HG03039 (cell line): ENCODE measurements around the gene SLC35A3.
"Not testable (repeated sequence)": the region's sequence is repeated elsewhere in the genome, so short reads cannot be mapped to it uniquely, and the experiment has no call there.

Experiments
- ATAC-seq: cut with Tn5 transposase; IDR thresholded peaks from one replicate; pipeline ENCODE4 v1.9.1; 2021; ENCODE audit warnings: mild to moderate bottlenecking, moderate library complexity; ENCODE audit not compliant: unreplicated experiment

The SLC35A3 gene

DNA sequence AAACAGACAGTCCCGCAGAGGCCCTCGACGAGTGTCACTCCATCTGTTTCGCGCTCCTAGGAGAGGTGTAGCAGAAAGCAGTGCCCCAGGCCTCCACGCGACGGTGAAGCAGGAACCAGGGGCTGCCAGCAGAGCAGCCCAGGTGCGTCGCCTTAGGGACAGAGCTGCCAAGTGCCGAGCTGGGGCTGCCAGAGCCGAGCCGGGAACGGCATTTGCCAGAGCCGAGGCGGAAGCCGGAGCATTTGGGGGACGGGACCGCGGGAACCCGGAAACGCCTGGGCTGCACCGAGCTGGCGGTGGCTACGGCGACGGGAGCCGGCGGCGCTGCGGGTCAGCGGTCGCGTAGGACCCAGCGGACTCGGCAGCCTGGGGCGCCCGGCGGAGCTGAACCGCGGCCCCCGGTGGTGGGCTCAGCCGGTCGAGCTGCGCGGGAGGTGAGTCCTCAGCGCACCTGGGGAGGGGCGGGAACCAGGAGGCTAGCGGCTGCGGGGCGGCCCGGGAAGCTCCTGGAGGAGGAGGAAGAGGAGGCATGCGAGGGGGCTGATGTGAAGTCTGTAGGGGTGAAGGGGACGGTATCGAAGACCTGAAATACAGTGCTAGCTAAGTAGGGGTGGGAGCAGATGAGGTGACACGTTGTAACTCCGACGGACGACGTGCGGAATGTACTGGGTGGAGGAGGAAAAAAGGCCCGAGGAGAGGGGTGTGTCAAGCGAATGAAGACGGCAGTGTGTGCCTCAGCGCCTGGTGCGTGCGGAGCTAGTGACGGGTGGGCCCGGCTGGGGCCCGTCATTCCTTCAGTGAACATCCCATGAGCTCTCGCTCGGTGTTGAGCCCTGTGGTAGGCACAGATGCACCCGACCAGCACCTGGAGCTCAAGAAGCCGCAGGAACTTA is at the start of gene SLC35A3:
Gene SLC35A3, plus strand, starts transcription at position 268 of the 893 bp plus-strand sequence. CDS start 23,559 bp downstream, outside the sequence.
- ATAC-seq, result peak; percentile 93

DNA sequence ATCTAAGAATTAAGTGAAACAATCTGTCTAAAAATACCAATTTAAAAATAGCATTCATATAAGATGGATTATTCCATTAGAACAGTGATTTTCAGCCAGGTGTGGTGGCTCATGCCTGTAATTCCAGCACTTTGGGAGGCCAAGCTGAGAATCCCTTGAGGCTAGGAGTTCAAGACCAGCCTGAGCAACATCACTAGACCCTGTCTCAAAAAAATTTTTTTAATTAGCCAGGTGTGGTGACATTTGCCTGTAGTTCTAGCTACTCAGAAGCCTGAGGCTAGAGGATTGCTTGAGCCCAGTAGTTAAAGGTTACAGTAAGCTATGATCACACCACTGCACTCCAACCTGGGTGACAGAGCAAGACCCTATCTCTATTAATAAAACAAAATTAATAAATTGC is 35.0 kb upstream of the SLC35A3 start:
- ATAC-seq, result no peak

DNA sequence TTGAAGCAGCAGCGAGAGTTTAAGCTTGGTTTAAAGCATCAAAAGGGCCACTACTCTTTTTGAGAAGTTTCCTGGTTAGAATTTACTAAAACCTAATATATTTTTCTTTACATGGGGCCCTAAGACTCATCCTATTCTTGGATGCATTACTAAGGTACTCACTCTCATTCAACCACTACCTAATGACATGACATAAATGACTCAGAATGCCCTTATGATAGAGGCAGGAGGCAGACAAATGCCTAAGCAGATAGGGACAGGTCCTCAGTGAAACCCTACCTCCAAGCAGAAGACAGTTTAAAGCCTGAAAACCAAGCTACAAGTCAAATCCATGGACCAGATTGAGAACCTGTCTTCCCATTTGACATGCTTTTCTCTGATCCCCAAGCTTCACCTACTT is 34.3 kb upstream of the SLC35A3 start:
- ATAC-seq, result no peak

DNA sequence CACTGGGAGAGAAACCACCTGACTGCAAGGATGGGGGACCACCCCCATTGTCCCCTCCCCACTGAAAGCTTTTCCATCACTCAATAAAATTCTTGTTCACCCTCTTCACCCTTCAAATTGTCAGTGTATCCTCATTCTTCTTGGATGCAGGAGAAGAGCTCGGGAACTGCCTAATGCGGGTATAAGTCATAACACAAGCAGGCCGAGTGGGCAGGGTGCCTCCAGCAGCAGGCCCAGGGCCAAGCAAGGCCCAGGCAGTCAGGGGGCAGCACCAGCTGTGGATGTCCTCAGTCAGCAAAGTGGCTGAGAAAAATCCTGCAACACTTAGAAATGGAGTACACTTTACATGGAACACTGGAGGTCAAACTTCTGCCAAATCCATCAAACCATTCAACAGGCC is 33.7 kb upstream of the SLC35A3 start:
- ATAC-seq, result no peak

DNA sequence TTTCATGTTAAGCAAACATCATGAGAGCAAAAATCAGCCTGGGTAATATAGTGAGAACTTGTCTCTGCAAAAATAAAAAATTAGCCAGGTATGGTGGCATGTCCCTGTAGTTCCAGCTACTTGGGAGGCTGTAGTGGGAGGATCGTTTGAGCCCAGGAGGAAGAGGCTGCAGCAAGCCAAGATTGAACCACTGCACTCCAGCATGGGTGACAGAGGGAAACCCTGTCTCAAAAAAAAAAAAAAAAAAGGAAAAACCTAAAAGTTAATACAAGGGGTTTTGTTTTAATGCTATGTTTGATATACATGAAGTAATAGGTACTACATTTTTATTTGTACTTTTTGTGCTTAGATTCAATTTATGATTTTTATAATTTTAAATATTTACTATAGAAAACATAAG is 27.1 kb upstream of the SLC35A3 start:
- ATAC-seq, result no peak

DNA sequence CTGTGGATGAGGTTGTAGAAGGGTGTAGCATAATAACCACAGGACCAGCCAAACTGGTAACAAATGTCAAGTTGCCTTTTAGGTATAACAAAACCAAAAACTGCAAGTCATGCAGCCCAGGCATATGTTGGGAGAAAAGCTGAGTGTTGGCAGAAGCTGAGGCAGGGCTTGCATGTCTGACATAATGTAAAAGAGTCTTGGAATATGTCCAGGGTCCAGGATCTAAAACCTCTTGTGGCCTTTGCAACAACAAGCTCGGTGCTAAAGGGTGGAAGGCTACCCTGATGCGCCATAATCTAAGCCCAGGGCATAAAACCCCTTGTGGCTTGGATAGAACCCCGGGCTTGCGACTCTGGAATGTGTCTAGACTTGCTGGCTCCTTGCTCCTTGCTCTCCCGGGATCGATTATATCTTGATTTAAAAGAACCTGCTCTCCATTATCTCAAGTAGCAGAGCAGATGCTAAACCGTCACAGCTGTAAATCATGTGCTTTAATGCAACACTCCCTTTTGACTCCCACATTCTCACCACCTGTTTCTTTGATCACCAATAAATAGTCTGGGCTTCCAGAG is 26.5 kb upstream of the SLC35A3 start:
- ATAC-seq, result no peak

DNA sequence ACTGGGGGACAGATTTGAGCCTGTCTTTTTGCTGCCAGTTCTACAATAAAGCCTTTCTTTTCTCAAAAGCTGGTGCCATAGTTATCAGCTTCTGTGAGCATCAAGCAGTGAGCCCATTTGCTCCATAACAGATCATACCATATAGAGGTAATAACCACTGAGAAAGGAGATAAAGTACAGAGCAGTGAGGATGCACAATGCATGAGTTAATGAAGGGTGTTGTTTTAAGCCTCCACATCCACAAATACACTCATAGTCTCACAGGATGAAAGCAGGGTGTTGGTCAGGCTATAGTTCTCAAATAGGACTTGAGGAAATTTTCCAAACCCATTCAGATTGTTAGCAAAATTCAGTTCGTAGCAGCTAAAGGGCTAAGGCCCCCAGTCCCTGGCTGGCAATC is 25.6 kb upstream of the SLC35A3 start:
- ATAC-seq, result no peak

DNA sequence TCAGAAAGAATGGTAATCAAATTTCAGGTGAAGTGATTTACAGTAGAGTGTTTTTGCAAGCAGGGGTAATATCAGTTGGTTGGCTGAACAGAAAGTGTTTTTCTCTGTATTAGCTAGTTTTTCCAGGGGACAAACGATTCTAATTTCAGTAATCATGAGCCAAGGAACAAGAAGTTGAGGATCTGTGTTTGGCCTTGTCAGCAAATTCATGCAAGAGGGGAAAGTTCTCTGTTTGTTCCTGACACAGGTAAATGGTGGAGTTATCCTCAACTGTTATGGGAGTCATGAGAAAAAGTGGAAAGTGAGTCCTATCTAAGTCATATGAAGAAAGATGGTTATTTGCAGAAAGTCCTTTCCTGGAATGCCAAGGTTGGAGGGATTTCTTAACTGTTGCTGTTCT is 24.6 kb upstream of the SLC35A3 start:
- no peak for ATAC-seq

DNA sequence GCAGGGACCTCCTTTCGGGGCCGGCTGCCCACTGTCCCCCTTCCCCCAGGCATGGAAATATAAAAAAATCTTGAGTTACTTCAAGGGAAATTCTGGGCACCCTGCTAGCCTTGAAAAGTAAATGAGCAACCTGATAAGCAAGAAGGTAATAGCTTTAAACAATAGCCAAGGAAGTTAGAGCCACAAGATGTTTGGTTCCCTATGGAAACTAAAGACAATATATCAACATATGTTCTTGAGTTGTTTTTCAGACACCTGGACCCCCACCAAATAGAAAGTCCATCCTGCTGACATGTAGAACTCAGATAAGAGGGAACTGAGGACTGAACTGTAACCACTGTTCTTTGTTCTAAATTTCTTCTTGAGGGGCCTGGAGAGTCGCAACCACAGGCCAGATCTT is 19.3 kb upstream of the SLC35A3 start:
- ATAC-seq, result no peak

DNA sequence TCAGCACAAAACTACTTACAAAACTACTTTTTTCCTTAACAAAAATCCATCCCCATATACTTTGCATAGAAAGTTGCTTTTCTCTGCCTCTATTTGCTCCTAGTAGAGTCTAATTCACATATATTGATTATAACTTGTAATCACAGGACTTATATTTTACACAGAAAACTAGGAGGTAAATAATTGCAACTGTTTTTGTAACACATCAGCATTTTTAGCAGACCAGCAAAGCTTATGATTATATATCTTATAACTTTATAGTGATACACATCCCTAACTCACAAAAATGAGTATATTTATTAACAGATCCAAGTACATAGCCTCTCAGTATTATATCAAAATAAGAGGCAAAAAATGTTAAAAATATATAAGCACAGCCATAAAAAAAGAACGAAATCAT is 17.3 kb upstream of the SLC35A3 start:
- ATAC-seq, result no peak

DNA sequence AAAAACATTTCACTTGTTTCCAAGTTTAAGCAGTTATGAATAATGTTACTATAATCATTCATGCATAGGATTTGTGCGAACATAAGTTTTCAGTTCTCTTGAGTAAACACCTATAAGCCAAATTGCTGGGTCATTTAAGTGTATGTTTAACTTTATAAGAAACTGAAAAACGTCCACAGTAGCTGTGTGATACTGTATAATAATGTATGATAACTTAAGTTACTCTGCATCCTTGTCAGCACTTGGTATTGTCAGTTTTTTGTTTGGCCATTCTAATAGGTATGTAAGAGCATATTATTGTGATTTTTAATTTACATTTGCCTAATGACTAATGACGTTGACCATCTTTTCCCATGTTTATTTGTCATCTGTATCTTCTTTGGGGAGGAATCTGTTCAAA is 14.4 kb upstream of the SLC35A3 start:
- ATAC-seq, result no peak

DNA sequence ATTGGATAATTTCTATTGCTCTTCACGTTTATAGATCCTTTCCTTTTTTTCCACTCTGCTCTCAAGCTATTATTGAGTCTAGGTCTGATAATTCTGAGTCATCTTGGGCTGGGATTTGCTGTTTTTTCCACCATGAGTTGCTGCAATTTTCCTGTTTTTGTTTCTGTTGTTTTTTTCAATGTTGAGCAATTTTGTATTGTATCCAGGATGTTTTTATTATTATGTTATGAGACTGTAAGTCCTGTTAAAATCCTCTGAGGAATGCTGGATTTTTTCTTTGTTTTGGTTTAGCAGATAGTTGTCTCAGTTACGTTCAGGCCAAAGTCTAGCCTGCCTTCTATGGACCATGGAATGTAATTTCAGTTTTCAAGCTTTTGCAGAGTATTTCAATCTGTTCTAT is 13.0 kb upstream of the SLC35A3 start:
- no peak for ATAC-seq

DNA sequence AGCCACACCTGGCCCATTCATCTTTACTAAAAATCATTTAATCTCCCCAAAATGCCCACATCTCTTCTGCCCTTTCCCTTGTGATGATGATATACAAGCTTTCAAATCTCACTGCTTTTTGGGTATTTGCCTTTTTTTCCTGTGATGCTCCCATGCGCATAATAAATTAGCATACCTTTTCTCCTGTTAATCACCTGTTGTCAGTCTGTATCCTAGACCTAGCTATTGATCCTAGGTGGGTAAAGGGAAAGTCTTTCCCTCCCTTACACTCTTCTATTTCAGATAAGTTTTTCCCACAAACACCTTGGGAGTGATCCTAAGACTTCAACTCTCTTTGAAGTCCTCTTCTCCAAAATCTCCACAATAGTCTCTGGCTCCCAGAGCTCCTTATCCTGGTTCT is 12.0 kb upstream of the SLC35A3 start:
- ATAC-seq, result no peak

DNA sequence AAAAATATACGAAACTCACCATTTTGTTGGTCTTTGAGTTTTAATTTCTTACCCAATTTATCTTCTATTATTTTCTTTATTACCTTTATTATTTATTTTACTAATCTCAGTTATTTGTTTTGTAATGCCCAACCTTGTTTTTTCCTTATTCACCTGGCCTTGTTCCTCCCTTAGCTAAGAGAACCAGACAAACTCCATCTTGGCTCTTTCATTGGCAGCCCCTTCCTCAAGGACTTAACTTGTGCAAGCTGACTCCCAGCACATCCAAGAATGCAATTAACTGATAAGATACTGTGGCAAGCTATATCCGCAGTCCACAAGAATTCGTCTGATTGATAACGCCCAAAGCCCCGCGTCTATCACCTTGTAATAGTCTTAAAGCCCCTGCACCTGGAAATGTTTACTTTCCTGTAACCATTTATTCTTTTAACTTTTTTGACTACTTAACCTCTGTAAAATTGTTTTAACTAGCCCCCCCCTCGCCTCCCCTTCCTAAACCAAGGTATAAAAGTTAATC is 10.5 kb upstream of the SLC35A3 start:
- not testable (repeated sequence) for ATAC-seq

DNA sequence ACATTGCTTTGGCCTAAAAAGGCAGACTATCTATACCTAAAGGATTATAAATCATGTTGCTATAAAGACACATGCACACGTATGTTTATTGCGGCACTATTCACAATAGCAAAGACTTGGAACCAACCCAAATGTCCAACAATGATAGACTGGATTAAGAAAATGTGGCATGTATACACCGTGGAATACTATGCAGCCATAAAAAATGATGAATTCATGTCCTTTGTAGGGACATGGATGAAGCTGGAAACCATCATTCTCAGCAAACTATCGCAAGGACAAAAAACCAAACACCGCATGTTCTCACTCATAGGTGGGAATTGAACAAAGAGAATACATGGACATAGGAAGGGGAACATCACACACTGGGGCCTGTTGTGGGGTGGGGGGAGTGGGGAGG is 9.5 kb upstream of the SLC35A3 start:
- ATAC-seq, result not testable (repeated sequence)

DNA sequence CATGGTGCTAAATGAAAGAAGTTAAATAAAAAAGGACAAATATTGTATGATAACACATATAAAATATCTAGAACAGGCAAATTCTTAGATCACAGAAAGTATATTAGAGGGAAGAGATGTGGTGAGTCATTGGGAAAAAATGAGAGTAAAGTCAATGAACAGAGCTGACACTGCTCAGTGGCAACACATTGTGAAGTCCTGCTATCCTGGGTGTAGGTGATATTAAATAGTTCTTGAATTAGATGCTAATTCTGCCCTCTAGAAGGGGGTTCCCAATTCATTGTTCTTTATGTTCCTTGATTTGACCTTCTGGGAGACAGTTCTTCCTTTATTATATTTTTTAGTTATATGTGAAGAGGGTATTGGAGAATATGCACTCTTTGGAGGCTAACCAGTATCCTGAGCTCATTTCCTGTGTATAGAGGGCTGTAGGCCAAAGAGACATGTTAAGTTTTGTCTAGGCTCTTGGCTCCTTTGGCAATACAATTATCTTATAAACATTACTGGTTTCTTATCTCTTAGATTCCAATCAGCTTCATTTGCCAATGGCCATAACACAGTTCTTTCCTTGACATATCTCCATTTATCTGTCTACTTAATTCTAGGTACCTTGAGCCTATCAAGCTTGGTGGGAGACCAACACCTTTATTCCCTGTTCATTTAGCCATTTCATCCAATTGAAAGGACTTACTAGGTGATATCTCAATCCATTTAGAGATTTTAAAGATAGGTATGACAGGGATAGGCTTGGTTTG is 6.6 kb upstream of the SLC35A3 start:
- no peak for ATAC-seq

DNA sequence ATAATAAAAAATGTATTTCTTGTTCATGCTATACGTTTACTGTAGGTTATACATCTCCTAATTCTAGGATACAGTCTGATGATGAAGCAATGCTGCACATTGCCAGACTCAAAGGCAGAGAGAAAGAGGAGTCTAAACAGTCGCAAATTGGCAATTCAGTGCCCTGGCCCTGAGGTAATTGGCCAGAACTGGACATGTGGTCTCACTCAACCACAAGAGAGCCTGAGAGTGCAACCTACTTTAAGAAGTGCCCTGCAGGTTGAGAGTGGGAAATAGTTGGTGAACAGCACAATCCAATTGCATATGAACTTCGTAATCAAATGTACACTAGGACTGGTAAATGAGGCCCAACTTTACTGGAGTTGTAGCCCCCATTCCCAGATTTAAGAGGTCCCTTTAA is 5.0 kb upstream of the SLC35A3 start:
- no peak for ATAC-seq

DNA sequence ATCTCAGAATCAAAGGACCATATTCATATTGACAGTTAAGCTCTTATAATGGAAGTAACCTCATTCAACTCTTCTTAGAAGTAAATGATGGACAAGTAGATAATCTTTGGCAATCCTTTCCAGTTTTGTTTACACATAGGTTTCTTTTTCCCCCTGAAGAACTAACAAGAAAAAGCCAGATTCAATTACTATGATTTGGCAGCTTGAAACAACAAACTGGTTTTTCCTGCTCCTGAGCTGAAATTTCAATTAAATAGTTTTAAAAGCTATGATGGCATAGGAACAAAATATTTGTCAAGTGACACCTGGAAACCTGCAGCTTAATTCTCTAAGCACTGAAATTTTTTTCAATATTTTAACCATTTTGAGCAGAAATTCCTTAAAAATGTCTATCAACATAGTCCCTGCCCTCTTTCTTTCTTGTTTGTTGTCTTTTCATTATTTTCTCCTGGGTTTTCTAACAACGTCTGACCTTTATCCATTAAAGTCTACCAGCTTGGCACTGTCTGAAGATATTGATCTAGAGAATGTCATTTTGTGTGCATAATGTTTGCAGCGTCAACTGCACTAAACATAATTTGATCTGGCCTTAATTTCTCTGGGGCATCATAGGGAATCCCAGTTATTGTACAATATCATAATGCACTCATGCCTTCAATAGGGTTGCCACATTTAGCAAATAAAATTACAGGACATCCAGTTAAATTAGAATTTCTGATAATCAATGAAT is 4.0 kb upstream of the SLC35A3 start:
- ATAC-seq, result no peak

DNA sequence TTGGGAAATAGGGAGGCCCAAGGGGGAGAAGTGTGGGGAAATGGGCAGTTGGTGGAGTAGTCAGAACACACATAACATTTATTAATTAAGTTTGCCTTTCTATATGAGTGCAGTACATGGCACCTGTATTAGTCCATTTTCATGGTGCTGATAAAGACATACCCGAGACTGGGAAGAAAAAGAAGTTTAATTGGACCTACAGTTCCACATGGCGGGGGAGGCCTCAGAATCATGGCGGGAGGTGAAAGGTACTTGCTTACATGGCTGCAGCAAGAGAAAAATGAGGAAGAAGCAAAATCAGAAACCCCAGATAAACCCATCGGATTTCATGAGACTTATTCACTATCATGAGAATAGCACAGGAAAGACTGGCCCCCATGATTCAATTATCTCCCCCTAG is 1.6 kb upstream of the SLC35A3 start:
- no peak for ATAC-seq

DNA sequence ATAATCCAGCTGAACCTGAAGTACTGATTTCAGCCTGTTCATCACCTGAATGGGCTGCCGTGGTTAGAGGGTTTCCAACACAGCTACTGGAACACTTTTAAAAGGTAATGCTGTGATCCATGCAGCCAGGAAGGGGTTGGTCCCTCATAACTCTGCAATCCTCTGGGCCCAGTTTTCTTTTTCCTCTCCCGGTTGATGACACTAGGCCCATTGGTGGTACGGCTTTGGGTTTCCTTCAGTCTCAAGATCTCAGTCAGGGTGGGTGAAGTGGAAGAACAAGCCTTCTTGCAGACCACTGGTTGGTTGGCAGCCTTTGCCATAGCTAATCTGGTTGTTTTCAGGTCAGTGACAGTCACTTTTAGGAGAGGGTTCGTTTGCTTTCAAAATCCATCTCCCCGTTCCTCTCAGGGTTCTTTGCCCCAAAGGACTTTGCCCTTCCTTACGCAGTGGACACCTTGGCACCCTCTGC is 502 bp upstream of the SLC35A3 start:
- ATAC-seq, result peak; percentile 12
